ENCODE results near the gene GMPR. TPM values are rescaled to one million over a fixed set of nuclear protein-coding genes. Genes with fewer than 3 reads are reported as not detected.

Gene GMPR
- total and polyA plus RNA-seq, 8 donors, result 4.5 to 25.9 (median 7.0) TPM

GRCh38 chr6:16209539-16209938, 28.8 kb upstream of the GMPR start:
- H3K4me3 ChIP-seq, result no peak overlapping the region
- H3K9me3 ChIP-seq, result no peaks in the 10 kb centered on the region
- peaks cover 0 to 3% (median 0%) of the 10 kb centered on the region in 3 donors for H3K4me1 ChIP-seq
- DNase-seq (no peak), FAIRE-seq (no peak), ATAC-seq (no peak)
- intact Hi-C loops (cut with DNase I), result loop anchor here in 2 of 3 donors (5.0 to 10.0 kb wide), 2 partner anchors 515 to 517 kb away; no protein-coding TSS in a partner anchor
- no peaks in the 10 kb centered on the region for H3K27me3 ChIP-seq
- H3K27ac ChIP-seq, result no peak overlapping the region
- H3K36me3 ChIP-seq, result no peaks in the 10 kb centered on the region
- 26 to 36% methylated on average over 4 of the region's 4 CpGs for WGBS, 2 donors
- no peak for TF ChIP-seq CTCF (IDR thresholded peaks at IDR 0.05)

- no peak for TF ChIP-seq CTCF (IDR thresholded peaks at IDR 0.05)
- Histone ChIP-seq H3K27ac (no peak overlapping the region), H3K27me3 (no peaks in the 10 kb centered on the region), H3K4me1 (no peaks in the 10 kb centered on the region), H3K4me3 (no peak overlapping the region), H3K9me3 (no peaks in the 10 kb centered on the region), H3K36me3 (no peaks in the 10 kb centered on the region)
- 81 to 90% methylated on average over 4 of the region's 4 CpGs for WGBS, 2 donors
- FAIRE-seq, result no peak
- no peak for ATAC-seq
- no peak for DNase-seq
- intact Hi-C loops (cut with DNase I), result no loop called here
These were observed 26.1 kb upstream of the GMPR start for GRCh38 chr6:16212276-16212675.

- Histone ChIP-seq H3K27ac (no peak overlapping the region), H3K4me3 (peak overlapping the region in 2 of 4 donors; percentile 14 to 28), H3K4me1 (no peaks in the 10 kb centered on the region), H3K27me3 (no peaks in the 10 kb centered on the region), H3K36me3 (no peaks in the 10 kb centered on the region), H3K9me3 (no peaks in the 10 kb centered on the region)
- no peak for TF ChIP-seq CTCF (IDR thresholded peaks at IDR 0.05)
- WGBS, 2 donors, result 28 to 34% methylated on average over 43 of the region's 43 CpGs
- FAIRE-seq, result no peak
- peak in 2 of 6 donors; percentile 28 to 60 for DNase-seq
- ATAC-seq, result peak; percentile 29 to 57 (median 36)
- intact Hi-C loops (cut with DNase I), result no loop called here
These were observed 21.8 kb upstream of the GMPR start for GRCh38 chr6:16216501-16217155.

- ATAC-seq, result no peak
- Histone ChIP-seq H3K4me1 (no peaks in the 10 kb centered on the region), H3K36me3 (no peaks in the 10 kb centered on the region), H3K27me3 (no peaks in the 10 kb centered on the region), H3K4me3 (no peak overlapping the region), H3K9me3 (no peaks in the 10 kb centered on the region), H3K27ac (no peak overlapping the region)
- 89 to 94% methylated on average over 17 of the region's 17 CpGs for WGBS, 2 donors
- DNase-seq, result no peak
- intact Hi-C loops (cut with DNase I), result no loop called here
- no peak for TF ChIP-seq CTCF (IDR thresholded peaks at IDR 0.05)
- no peak for FAIRE-seq
These were observed 21.1 kb upstream of the GMPR start for GRCh38 chr6:16217156-16217721.

- Histone ChIP-seq H3K4me3 (no peak overlapping the region), H3K27ac (no peak overlapping the region), H3K4me1 (peaks cover 5 to 6% (median 6%) of the 10 kb centered on the region in 3 donors), H3K36me3 (no peaks in the 10 kb centered on the region), H3K27me3 (no peaks in the 10 kb centered on the region), H3K9me3 (no peaks in the 10 kb centered on the region)
- no peak for ATAC-seq
- no peak for FAIRE-seq
- DNase-seq, result no peak
- WGBS, 2 donors, result 90 to 95% methylated on average over 3 of the region's 3 CpGs
- no peak for TF ChIP-seq CTCF (IDR thresholded peaks at IDR 0.05)
- intact Hi-C loops (cut with DNase I), result no loop called here
These were observed 15.6 kb upstream of the GMPR start for GRCh38 chr6:16222826-16223225.
